ENCODE data around the gene MBOAT1. TPM values are rescaled to one million over a fixed set of nuclear protein-coding genes. Genes with fewer than 3 reads are reported as not detected.

Gene MBOAT1
- total RNA-seq, 2 experiments from 2014 or later, result 13.4 to 14.0 TPM

GRCh38 chr6:20230401-20231119 lies 18.3 kb upstream of the MBOAT1 start:
- ChIA-PET CTCF (no interaction called here), POLR2A (no interaction called here)
- H3K27me3 Mint-ChIP-seq, result no peaks in the 10 kb centered on the region
- H3K4me1 Mint-ChIP-seq (ENCODE audit: low read depth), result no peaks in the 10 kb centered on the region
- no peak overlapping the region for H3K27ac Mint-ChIP-seq
- no peak for DNase-seq
- H3K36me3 Mint-ChIP-seq, result no peaks in the 10 kb centered on the region
- H3K4me3 Mint-ChIP-seq, result no peak overlapping the region
- intact Hi-C loops (cut with micrococcal nuclease), result no loop called here
- no peaks in the 10 kb centered on the region for H3K9me3 Mint-ChIP-seq

- ChIA-PET POLR2A (no interaction called here), CTCF (no interaction called here)
- no peaks in the 10 kb centered on the region for H3K27me3 Mint-ChIP-seq
- no peak for DNase-seq
- H3K36me3 Mint-ChIP-seq, result no peaks in the 10 kb centered on the region
- H3K9me3 Mint-ChIP-seq, result no peaks in the 10 kb centered on the region
- no peak overlapping the region for H3K4me3 Mint-ChIP-seq
- intact Hi-C loops (cut with micrococcal nuclease), result no loop called here
- H3K27ac Mint-ChIP-seq, result no peak overlapping the region
- no peaks in the 10 kb centered on the region for H3K4me1 Mint-ChIP-seq (ENCODE audit: low read depth)
Measured at GRCh38 chr6:20229881-20230280, 17.6 kb upstream of the MBOAT1 start.

- intact Hi-C loops (cut with micrococcal nuclease), result no loop called here
- ChIA-PET POLR2A (no interaction called here), CTCF (no interaction called here)
Measured at GRCh38 chr6:20227350-20227749, 15.1 kb upstream of the MBOAT1 start.

GRCh38 chr6:20223141-20223540 lies 10.9 kb upstream of the MBOAT1 start:
- POLR2A ChIA-PET, result interaction anchor here (1.1 kb wide), 1 partner anchor 10 kb away, joined by 3 read pairs; no protein-coding TSS in a partner anchor
- no peak overlapping the region for H3K27ac Mint-ChIP-seq

More at GRCh38 chr6:20227350-20227749, 15.1 kb upstream of the MBOAT1 start:
- no peaks in the 10 kb centered on the region for H3K4me1 Mint-ChIP-seq (ENCODE audit: low read depth)
- H3K4me3 Mint-ChIP-seq, result no peak overlapping the region
- H3K36me3 Mint-ChIP-seq, result no peaks in the 10 kb centered on the region
- H3K27me3 Mint-ChIP-seq, result no peaks in the 10 kb centered on the region
- H3K9me3 Mint-ChIP-seq, result no peaks in the 10 kb centered on the region
- H3K27ac Mint-ChIP-seq, result no peak overlapping the region
- DNase-seq, result no peak

GRCh38 chr6:20221421-20221820 lies 9.2 kb upstream of the MBOAT1 start:
- Mint-ChIP-seq H3K27me3 (no peaks in the 10 kb centered on the region), H3K9me3 (no peaks in the 10 kb centered on the region), H3K4me1 (ENCODE audit: low read depth) (no peaks in the 10 kb centered on the region), H3K36me3 (no peaks in the 10 kb centered on the region), H3K27ac (no peak overlapping the region), H3K4me3 (no peak overlapping the region)
- CTCF ChIA-PET, result interaction anchor here (0.9 to 1.2 kb wide), 2 partner anchors 92 to 95 kb away, joined by 3 read pairs; no protein-coding TSS in a partner anchor
- POLR2A ChIA-PET, result no interaction called here
- intact Hi-C loops (cut with micrococcal nuclease), result no loop called here
- no peak for DNase-seq

More at GRCh38 chr6:20223141-20223540, 10.9 kb upstream of the MBOAT1 start:
- intact Hi-C loops (cut with micrococcal nuclease), result no loop called here
- no peaks in the 10 kb centered on the region for H3K4me1 Mint-ChIP-seq (ENCODE audit: low read depth)
- H3K4me3 Mint-ChIP-seq, result no peak overlapping the region
- no peaks in the 10 kb centered on the region for H3K36me3 Mint-ChIP-seq
- H3K9me3 Mint-ChIP-seq, result no peaks in the 10 kb centered on the region
- no peak for DNase-seq
- CTCF ChIA-PET, result no interaction called here
- H3K27me3 Mint-ChIP-seq, result no peaks in the 10 kb centered on the region

GRCh38 chr6:20220359-20220758 lies 8.1 kb upstream of the MBOAT1 start:
- intact Hi-C loops (cut with micrococcal nuclease), result no loop called here

GRCh38 chr6:20217891-20218290 lies 5.6 kb upstream of the MBOAT1 start:
- ChIA-PET CTCF (interaction anchor here (1.3 kb wide), 1 partner anchor 126 kb away, joined by 3 read pairs; no protein-coding TSS in a partner anchor), POLR2A (no interaction called here)
- no peaks in the 10 kb centered on the region for H3K9me3 Mint-ChIP-seq
- peaks cover 8% of the 10 kb centered on the region for H3K4me1 Mint-ChIP-seq (ENCODE audit: low read depth)
- intact Hi-C loops (cut with micrococcal nuclease), result no loop called here
- no peaks in the 10 kb centered on the region for H3K27me3 Mint-ChIP-seq
- H3K36me3 Mint-ChIP-seq, result no peaks in the 10 kb centered on the region
- no peak overlapping the region for H3K4me3 Mint-ChIP-seq
- no peak for DNase-seq
- no peak overlapping the region for H3K27ac Mint-ChIP-seq

More at GRCh38 chr6:20220359-20220758, 8.1 kb upstream of the MBOAT1 start:
- POLR2A ChIA-PET, result no interaction called here
- no peak overlapping the region for H3K27ac Mint-ChIP-seq
- no peaks in the 10 kb centered on the region for H3K36me3 Mint-ChIP-seq
- H3K27me3 Mint-ChIP-seq, result no peaks in the 10 kb centered on the region
- H3K9me3 Mint-ChIP-seq, result no peaks in the 10 kb centered on the region
- CTCF ChIA-PET, result no interaction called here
- no peak for DNase-seq
- no peak overlapping the region for H3K4me3 Mint-ChIP-seq
- no peaks in the 10 kb centered on the region for H3K4me1 Mint-ChIP-seq (ENCODE audit: low read depth)

- Mint-ChIP-seq H3K36me3 (no peaks in the 10 kb centered on the region), H3K9me3 (no peaks in the 10 kb centered on the region), H3K4me1 (ENCODE audit: low read depth) (peaks cover 8% of the 10 kb centered on the region), H3K4me3 (no peak overlapping the region), H3K27ac (no peak overlapping the region), H3K27me3 (no peaks in the 10 kb centered on the region)
- CTCF ChIA-PET, result interaction anchor here (1.3 kb wide), 1 partner anchor 125 kb away, joined by 3 read pairs; no protein-coding TSS in a partner anchor
- POLR2A ChIA-PET, result no interaction called here
- intact Hi-C loops (cut with micrococcal nuclease), result no loop called here
- no peak for DNase-seq
Measured at GRCh38 chr6:20217324-20217855, 5.1 kb upstream of the MBOAT1 start.

- no peak overlapping the region for H3K27ac Mint-ChIP-seq
- no peak for DNase-seq
- no peaks in the 10 kb centered on the region for H3K9me3 Mint-ChIP-seq
- no peak overlapping the region for H3K4me3 Mint-ChIP-seq
- POLR2A ChIA-PET, result no interaction called here
- intact Hi-C loops (cut with micrococcal nuclease), result no loop called here
- no peaks in the 10 kb centered on the region for H3K36me3 Mint-ChIP-seq
- H3K27me3 Mint-ChIP-seq, result no peaks in the 10 kb centered on the region
- H3K4me1 Mint-ChIP-seq (ENCODE audit: low read depth), result peaks cover 13% of the 10 kb centered on the region
- CTCF ChIA-PET, result interaction anchor here (0.7 kb wide), 1 partner anchor 316 kb away, joined by 4 read pairs; no protein-coding TSS in a partner anchor
Measured at GRCh38 chr6:20215310-20215709, 3.0 kb upstream of the MBOAT1 start.

- CTCF ChIA-PET, result interaction anchor here (0.6 to 2.1 kb wide), 4 partner anchors 10 to 316 kb away, joined by 3 to 12 read pairs (median 6); no protein-coding TSS in a partner anchor
- Mint-ChIP-seq H3K36me3 (no peaks in the 10 kb centered on the region), H3K9me3 (no peaks in the 10 kb centered on the region), H3K27me3 (no peaks in the 10 kb centered on the region), H3K4me3 (peak overlapping the region; percentile 86), H3K4me1 (ENCODE audit: low read depth) (peaks cover 33% of the 10 kb centered on the region), H3K27ac (peak overlapping the region; percentile 90)
- intact Hi-C loops (cut with micrococcal nuclease), result loop anchor here (1.0 to 5.0 kb wide), 6 partner anchors 11 to 321 kb away; partner anchors contain the start of gene CDKAL1
- DNase-seq, result peak; percentile 21
- POLR2A ChIA-PET, result interaction anchor here (0.9 to 1.5 kb wide), 5 partner anchors 10 to 314 kb away, joined by 3 to 6 read pairs (median 3); no protein-coding TSS in a partner anchor
Measured at GRCh38 chr6:20213271-20213798, 1.1 kb upstream of the MBOAT1 start.

GRCh38 chr6:20211941-20212391 lies 303 bp downstream of the MBOAT1 start:
- Mint-ChIP-seq H3K4me3 (peak overlapping the region; percentile 84), H3K36me3 (no peaks in the 10 kb centered on the region), H3K27ac (peak overlapping the region; percentile 84), H3K27me3 (no peaks in the 10 kb centered on the region), H3K9me3 (no peaks in the 10 kb centered on the region), H3K4me1 (ENCODE audit: low read depth) (peaks cover 42% of the 10 kb centered on the region)
- DNase-seq, result peak; percentile 53
- ChIA-PET CTCF (interaction anchor here (1.9 to 2.1 kb wide), 2 partner anchors 9 to 85 kb away, joined by 8 to 12 read pairs; no protein-coding TSS in a partner anchor), POLR2A (interaction anchor here (1.5 kb wide), 1 partner anchor 10 kb away, joined by 3 read pairs; no protein-coding TSS in a partner anchor)
- intact Hi-C loops (cut with micrococcal nuclease), result loop anchor here (1.0 to 5.0 kb wide), 6 partner anchors 40 to 323 kb away; partner anchors contain the start of genes CDKAL1 and E2F3
